ENCODE measurements around the gene PHYKPL.

The PHYKPL gene

DNA sequence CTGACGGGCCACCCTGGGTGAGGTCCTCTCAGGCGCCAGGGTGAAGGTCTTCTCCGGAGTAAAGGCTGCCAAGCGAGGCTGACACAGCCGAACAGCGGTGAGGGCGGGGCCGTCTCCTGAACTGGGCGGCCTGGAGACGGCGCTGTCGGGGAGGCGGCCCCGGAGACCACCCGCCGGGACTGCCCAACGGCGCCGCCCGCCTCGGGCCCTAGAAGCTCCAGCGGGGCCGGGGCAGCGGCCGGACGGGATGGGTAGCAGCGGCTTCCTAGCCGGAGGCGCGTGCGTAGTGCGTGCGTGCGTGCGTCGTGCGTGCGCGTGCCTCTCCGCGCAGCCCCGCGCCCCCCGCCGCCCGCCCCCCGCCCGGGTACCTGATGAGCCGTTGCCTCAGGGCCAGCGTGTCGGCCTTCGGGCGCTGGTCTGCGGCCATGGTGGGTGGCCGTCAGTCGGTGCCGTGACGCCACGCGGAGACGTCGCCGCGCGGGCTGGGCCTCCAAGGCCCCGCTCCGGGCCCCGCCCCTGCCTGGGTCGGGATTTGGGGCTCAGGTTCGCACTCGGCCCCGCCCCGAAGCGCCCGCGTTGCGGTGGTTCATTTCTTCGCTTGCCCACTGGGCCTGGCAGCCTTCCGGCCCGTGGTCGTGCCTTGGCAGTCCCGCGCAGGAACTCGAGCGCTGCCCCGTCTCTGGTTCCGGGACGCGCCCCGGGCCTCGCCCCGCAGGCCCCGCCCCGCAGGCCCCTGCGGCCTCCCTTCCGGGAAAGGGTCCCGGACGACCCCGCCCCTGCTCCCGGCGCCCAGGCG lies at the start of gene PHYKPL:
Gene PHYKPL, minus strand, starts transcription at position 679 of the 796 bp plus-strand sequence. Its CDS starts 252 bp downstream, at position 427.
- DNase-seq, result peak; percentile 75

DNA sequence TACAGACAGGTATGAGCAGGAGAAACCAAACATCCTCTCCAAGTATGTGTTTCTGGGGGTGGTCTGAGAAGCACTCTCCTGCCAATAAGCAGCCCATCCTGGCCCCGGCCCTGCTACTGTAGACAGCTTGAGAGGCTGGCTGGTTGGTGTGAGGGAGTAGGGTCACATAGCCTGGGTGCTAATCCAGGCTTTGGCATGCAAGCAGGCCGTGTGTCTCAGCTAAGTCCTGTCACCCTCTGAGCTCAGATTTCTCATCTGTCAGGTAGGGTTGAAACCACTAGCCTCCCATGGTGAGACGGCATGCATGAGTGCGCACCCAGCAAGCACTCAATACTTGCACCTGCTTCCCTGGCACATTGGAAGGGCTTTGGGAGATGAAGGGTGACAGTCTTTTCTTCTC lies 49.8 kb upstream of the PHYKPL start:
- no peak for DNase-seq

DNA sequence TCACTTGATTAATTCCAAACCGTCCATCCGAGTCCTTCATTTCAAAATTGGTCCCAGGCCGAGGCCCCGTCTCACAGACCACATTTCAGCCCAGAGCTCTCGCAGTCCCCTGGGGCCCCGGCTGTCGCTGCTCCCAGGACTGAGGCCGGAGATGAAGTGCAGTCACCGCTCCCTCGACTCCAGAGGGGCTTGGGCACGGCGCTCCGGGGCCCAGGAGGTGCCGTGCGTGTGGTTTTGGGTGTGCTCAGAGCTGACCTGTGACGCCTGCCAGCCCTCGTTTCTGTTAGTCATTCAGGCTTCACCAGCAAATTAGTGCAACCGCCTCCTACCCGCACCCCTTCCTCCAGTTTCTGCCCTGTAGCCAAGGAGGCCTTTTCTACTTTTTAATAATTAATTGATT lies 48.7 kb upstream of the PHYKPL start:
- no peak for DNase-seq

DNA sequence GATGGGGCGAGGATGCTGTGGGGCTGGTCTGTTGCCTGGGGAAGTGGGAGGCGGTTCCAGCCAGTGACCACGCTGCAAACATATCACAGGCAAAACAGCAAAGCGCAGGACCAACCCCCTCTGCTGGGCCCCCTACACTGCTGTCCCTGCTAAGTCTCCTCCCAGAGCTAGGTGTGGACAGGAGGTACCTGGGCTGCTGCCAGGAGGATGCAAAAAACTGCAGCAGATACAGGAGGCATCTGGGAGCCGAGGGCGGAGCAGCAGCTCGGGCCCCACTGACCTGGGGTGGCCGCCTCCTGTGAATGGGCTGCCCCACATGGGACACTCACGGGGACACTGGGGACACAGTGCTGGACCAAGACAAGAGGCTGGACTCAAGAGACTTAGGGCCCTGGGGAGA lies 48.0 kb upstream of the PHYKPL start:
- DNase-seq, result no peak

DNA sequence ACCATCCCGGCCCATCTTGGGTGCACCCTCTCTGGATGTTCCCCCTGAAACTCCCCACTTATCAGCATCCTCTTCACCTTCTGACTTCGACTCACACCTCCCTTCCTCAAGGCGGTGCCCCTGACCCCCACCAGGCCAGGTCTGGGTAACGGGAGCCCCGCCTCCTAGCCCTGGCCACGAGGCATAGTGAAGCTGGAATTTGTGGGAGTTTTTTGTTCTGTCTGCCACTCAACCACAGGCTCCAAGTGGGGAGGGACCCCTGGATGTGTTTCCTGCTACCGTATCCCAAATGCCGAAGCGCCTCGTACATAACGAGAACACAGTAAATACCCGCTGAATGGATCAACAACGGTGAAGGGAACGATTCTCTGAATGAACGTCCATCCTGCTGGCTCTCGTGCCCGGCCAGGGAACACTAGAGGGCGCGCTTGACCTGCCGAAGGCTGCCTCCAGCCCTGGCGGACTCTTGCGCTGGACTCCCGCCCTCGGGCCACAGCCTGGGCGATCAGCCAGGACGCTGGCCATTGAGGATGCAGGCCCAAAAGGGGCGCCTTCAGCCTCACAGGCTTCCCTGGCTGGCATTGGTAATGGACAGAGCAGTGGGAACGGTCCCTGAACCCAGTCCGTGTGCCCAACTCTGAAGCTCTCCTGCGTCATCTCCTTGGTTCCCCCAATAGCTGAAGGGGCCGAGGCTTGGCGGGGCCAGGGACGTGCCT lies 47.3 kb upstream of the PHYKPL start:
- peak; percentile 51 for DNase-seq

DNA sequence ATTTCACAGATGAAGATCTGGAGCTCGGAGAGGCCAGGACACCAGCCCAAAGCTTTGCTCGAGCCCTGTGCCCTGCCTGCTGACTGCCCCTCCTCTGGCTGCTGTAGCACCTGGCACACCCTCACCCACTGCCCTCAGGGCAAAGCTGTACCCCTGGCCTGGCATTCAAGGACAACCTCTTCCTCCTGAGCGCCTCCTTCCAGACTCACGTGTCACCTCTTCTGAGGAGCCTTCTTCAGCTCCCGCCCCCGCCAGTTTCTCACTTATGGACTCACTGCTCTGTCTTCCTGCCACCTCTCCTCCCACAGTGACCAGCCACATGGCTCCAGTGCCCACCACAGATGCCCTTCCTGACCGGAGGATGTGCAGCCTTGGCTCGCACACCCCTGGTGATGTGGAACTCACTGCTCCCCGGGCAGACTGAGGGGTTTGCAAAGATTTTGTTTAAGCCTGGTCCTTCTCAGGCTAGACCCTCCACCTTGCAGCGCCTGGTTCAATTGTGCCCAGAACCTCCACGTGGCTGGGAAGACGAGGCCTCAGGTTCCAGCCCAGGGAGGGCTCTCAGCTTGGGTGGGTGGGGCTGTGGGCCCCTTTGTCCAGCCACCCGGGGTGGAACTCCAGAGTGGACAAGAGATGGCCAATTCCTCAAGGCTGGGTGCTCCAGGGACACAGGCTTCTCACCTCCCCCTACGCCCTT lies 46.6 kb upstream of the PHYKPL start:
- DNase-seq, result no peak

DNA sequence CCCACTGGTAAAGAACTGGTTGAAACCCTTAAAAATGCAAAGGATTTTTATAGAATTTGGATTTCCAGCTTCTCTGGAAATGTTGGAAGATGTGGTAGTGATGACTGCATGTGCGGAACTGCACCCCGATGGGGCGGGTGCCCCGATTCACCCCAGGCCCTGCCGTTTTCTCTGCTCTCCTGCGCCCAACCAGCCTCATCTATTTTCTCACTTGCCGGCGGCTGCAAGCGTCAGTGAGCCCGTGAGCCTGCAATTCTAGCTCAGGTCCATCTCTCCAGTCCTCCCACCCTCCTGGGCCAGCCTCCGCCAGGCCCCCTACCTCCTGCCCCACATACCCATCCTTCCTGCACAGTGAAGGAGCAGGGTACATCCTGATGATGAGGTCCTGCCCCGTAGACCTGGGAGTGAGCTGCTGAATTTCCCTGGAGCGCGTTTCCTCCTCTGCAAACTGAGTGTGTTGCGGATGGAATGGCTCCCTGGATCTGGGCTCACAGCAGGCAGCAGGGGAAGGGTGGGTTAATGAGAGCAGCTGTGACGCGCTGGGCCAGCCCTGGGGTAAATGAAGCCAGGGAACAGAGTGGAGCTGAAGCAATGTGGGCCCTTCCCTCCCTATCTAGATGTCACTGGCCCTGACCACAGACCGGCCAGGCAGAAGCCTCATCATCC lies 45.9 kb upstream of the PHYKPL start:
- no peak for DNase-seq

DNA sequence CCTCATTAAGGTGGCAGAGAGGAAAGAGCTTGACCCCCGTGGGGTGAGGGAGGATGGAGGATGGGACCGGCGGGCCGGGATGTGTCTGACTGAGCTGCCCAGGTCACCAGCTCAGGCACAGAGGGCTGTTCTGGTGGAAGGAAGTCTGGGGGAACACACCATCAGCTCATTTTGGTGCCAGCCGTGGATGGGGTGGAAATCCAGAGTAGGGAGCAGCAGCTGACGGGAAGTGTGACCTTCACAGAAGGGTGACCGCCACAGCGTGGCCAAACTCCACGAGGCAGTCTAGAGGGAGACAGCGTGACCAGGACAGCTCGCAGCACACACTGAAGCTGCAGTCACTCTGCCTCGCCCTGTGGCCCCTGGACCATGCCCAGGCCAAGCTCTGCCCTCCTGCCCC lies 45.3 kb upstream of the PHYKPL start:
- DNase-seq, result no peak

DNA sequence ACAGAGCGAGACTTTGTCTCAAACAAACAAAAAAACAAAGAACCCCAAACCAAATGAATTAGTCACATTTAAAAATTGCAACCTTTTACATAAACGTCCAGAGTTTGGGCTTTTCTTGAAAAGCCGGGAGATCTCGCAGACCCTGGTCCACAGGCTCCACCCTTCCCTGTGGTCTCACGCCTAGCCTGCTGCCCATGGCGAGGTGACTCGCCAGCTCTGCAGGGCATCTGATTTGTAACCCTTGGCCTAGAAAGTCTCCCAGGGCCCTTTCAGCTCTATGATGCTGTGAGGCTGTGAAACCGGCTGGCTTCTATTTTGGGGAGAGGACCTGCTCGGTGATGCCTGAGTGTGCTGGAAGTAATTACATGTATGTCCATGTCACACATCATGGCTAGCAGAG lies 44.7 kb upstream of the PHYKPL start:
- DNase-seq, result no peak

DNA sequence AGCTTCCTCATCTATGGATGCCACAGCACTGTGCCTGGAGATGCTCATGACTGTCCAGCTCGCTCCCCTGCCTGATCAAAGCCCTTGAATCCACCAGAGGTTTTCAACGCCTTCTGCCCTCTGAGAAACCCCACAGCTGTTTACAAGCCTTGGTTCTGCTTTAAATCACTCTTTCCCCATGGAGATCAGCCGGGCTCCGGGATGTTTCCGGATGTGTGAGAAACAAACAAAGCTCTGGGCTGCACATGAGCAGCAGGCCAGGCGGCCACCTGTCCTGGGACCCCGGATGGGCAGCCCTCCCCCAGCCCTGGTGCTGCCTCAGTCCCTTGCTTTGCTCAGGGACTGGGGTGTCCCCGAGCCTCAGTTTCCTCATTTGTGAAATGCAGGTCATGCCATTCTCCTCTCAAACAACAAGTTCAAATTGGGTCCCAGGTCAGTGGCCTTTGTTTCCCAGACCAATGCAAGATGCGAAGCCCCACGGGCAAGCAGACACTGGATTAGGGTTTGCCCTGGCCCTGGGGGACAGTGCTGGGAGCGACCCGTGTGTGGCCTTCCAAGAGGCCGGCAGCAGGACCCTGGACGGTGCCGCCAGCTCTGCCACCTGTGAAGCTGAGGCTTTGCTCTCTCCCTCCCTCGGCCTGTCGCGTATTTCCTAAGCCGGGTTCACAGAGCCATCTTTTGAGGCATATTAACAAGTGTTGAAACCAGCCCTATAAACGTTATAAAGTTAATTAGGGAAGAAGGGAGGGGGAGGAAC lies 42.4 kb upstream of the PHYKPL start:
- DNase-seq, result no peak

DNA sequence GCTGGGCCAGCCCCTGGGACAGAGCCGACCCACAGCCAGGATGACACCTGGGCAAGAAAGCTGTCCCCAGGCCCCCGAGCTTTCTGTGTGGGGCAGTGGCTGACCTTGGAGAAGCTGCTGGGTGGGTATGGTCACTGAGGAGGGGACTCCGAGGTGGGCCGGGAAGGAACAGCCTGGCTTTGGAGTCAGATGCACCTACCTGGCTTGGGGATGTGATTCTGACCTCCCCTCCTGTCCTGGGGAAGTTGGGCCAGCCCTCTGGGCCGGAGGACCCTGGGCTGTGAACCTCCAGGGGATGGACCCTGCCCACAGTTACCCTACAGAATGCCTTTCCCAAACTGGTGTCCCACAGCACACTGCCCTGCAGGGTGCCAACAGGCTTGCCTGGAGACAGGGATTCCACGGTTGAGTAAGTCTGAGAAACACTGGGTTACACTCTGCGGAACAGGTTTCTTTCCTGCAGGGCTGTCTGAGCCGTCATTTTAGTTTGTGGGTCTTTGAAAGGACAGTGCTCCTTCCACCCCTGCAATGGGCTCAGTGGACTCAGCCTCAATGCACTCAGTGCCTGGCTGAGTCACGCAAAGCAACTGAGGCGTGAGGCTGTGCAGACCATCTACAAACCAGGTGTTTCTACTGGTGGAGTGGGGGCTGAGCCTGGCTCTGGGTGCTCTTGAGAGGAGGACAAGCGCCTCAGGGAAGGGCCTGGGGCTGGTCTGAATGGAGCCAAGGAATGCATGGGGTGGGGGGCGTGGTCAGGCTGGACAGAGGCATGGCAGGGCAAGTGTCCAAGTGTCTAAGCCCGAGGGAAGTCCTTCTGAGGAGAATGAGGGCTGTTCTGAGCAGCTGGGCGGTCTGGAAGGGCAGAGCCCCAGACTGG lies 41.3 kb upstream of the PHYKPL start:
- no peak for DNase-seq

DNA sequence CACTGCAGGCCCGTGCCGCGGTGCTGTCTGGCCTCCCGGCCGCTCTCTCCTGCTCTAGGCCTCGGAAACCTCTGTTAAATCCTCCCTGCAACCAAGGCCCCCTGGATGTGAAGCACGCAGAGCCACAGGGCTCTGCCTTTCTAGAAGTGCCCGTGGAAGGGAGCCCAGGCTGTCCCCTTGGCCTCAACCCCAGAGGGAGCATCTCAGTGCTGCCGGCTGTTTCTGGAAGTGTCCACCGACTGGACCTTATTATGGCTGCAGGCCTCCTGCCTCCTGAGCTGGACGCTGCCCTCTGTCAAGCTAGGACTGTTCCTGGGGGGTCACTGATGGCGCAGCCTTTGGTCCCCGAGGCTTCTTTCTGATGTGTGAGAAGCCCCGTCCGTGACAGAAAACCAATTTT lies 40.4 kb upstream of the PHYKPL start:
- no peak for DNase-seq

DNA sequence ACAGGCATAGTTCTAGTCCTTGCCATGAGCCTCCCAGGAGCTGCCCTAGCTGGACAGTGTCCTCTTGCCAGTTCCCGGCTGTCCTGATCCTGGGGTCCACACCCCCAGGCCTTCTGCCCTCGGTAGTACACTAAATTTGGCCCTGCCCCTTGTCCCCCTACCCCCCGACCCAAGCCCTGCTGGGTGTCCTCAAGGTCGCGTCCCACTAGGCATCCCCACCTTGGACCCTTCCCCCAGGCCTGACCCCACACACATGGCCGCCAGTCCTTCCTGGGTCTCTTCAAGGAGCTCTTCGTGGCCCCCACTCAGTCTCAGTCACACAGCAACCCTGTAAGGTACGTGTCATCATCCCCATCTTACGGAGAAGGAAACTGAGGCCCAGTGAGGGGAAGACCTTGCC lies 40.0 kb upstream of the PHYKPL start:
- DNase-seq, result no peak

DNA sequence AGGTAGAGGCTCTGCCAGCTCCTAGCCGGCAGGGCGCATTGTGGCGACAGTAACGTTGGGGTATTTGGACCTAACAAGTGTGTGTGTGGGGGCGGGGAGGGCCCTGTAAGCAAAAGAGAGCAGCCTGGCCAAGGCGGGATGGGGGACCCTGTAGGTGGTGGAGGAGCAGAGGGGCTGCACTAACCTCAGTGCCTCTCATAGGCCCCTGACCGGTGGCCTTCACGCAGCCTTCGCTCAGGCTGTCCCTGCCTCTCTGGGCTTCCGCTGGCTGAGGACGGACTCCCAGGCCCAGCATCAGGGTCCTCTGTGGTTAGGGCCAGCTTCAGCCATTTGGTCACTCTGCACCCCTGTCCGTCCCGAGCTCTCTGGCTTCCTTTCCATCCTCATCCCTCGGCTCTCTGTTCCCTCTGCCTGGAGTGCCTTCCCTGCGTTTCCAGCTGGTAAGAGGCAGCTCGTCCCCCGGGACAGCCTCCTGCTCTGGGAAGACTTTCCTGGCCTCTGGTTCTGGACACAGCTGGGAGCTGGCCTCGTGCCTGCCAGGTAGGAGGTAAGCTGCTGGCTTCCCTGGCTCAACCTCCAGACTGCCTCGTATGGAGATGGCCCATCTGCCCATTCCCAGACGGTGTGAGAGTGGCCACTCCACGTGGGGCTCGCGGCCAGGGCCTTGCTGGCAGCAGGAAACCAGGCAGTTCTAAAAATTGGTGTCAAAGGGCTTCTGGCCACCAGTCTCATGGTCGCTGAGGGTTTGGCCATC lies 39.3 kb upstream of the PHYKPL start:
- no peak for DNase-seq

DNA sequence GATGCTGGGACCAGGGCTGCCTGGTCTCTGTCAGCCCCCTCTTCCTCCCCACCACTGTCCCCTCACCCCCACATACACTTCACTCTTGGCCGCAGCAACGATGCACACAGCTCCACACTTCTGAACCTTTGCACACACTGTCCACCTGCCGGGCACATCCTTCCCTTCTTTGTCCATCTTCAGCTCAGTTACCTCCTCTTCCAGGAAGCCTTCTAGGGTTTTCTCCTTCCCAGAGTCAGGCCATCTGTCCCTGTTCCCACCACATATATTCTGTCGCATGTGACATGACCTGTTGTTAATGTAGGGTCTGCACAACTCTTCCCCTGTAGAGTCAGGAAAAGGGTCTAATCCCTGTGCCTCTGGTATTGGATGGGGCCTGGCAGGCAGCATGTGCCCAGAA lies 38.6 kb upstream of the PHYKPL start:
- no peak for DNase-seq

DNA sequence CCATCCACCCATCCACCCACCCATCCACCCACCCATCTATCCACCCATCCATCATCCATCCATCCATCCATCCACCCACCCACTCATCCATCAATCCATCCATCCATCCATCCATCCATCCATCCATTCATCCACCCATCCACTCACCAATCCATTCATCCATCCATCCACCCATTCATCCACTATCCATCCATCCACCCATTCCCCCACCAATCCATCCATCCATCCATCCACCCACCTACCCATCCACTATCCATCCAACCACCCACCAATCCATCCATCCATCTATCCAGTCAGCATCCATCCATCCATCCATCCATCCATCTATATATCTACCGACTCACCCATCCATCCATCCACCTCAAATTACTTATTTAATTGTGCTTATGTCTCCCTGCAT lies 36.9 kb upstream of the PHYKPL start:
- no peak for DNase-seq

DNA sequence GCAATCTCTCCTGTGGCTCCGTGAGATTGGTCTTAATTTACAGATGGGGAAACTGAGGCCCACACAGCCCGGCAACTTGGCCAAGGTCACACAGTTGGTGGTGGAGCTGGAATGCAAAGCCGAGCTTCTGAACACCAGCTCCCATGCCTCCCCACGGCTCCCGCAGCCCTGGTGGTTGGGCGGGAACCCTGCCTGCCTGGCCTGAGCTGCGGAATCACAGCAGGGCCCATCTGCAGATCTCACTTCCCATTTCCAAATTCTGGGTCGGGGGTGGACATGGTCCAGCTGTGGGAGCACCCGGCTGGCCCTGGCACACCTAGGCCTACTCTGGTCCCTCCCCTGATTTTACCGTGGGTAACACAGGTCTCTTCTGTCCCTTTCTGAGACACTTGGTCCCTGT lies 35.3 kb upstream of the PHYKPL start:
- no peak for DNase-seq

DNA sequence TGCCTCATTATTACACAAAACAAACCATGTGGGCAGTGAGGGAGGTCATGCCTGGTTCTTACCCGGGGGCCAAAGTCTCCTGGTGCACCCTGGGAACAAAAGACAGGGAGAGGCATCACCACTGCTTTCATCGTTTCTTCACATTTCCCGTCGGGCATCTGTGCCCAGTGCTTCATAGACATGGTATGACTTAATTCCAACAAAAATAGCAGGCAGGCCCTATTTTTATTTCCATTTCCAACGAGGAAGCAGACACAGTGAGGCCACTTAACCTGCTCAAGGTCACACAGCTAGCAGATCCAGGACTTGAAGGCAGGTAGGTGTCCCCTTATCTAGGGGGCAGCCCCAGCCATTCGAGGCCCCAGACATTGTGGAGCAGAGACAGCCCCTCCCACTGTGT lies 34.6 kb upstream of the PHYKPL start:
- DNase-seq, result no peak

DNA sequence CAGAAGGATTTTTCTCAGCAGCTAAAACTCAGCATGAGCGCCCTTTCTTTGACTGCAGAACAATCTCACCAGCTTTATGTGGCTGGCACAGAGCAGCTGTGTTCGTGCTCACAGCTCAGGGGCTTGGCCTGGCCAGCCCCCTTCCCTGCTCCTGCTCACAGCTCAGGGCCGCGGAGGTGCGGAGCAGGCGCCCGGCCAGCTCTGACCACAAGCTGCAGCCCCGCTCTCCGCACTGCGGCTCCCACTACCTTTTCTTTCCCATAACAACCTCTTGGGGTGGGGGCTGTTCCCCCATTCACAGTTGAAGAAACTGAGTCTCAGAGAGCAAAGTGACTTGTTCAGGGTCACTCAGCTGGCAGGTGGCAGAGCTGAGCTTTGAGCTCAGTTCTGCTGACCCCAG lies 34.0 kb upstream of the PHYKPL start:
- DNase-seq, result no peak

DNA sequence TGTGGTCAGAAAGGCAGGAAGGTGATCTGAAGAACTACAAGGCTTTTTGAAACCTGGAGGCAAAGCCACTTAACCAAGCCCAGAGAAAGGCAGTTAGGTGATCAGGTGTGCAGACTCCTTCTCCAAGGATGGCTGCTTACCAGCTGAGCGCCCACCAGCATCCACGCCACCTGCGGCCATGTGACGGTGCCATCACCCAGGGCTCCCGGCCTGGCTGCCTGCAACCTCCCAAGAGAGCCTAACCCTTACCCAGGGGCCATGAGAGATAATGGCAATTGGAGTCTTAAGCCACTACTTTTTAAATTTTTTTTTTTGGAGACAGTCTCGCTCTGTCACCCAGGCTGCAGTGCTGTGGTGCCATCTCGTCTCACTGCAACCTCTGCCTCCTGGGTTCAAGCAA lies 33.1 kb upstream of the PHYKPL start:
- DNase-seq, result no peak

DNA sequence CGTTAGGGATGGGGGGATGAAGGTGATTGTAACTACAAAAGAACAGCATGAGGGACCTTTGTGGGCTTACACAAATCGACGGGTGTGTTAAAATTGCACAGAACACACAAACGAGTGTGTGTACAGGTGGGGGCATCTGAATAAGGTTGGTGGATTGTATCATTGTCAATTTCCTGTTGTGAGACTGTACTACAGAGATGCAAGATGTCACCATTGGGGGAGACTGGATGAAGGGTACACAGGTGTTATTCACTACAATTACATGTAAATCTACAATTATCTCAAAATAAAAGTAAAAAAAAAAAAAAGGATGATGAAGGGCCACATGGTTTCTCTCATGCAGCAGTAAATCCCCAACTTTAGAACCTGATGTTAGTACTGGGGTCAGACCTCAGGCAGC lies 31.4 kb upstream of the PHYKPL start:
- DNase-seq, result no peak
